NCI-H526 (cell line): Measurements from ENCODE around the gene FBXO46.

Experiments used
- DNase-seq, 2 experiments: peaks; one replicate each; lab custom pipeline; 2025; lab: John Stamatoyannopoulos, UW

Gene FBXO46

GRCh38 chr19:45682908-45683307 lies 47.8 kb downstream of the FBXO46 start:
- no peak for DNase-seq

- DNase-seq: no peak
Measured at GRCh38 chr19:45682117-45682516, 48.6 kb downstream of the FBXO46 start.

GRCh38 chr19:45681391-45682015 lies 49.2 kb downstream of the FBXO46 start:
- peak; percentile 50 to 85 for DNase-seq

- peak; percentile 97 to 99 for DNase-seq
Measured at GRCh38 chr19:45677351-45678230, 53.1 kb downstream of the FBXO46 start.

GRCh38 chr19:45676851-45677263 lies 53.8 kb downstream of the FBXO46 start:
- peak in 1 of 2 experiments; percentile 58 for DNase-seq

- DNase-seq: peak; percentile 13 to 50
Measured at GRCh38 chr19:45674946-45675345, 55.8 kb downstream of the FBXO46 start.

GRCh38 chr19:45670670-45671453 lies 59.8 kb downstream of the FBXO46 start:
- DNase-seq: peak; percentile 45 to 91

- DNase-seq: no peak
Measured at GRCh38 chr19:45668342-45668871, 62.3 kb downstream of the FBXO46 start.

GRCh38 chr19:45667620-45668341 lies 62.9 kb downstream of the FBXO46 start, which contains the start of gene GIPR:
Gene GIPR (plus strand): TSS chr19:45668221. CDS start chr19:45669521, 1,300 bp downstream.
- DNase-seq: peak in 1 of 2 experiments; percentile 61

- no peak for DNase-seq
Measured at GRCh38 chr19:45664575-45664974, 66.1 kb downstream of the FBXO46 start.

GRCh38 chr19:45663800-45664199 lies 66.9 kb downstream of the FBXO46 start:
- DNase-seq: no peak

- DNase-seq: no peak
Measured at GRCh38 chr19:45660636-45661035, 70.1 kb downstream of the FBXO46 start.
